CD14-positive monocyte (primary cell): Measurements from ENCODE around the gene AQP3. TPM values are rescaled to one million over a fixed set of nuclear protein-coding genes. Genes with fewer than 3 reads are reported as not detected.

Source experiments
- DNase-seq, 3 donors: peaks; one replicate each; pipeline ENCODE4 v3.0.0-alpha.2; 2011 to 2022
- H2AFZ ChIP-seq: 2 replicates; pipeline ENCODE4 v1.6.0; 2012; ENCODE audit warnings: mild to moderate bottlenecking, low read depth, low read length, inconsistent platforms; ENCODE audit not compliant: insufficient read depth, poor library complexity, severe bottlenecking
- H3K27ac ChIP-seq, 2 donors: 1 replicate in 1 of 2; 2 replicates in 1 of 2; pipeline ENCODE4 v1.5.1; 2012 to 2013; ENCODE audit warnings: low read length in 2 of 2, control low read depth in 1 of 2, inconsistent platforms in 1 of 2, low read depth in 1 of 2, mild to moderate bottlenecking in 1 of 2
- H3K27me3 ChIP-seq, 2 donors: one replicate each; pipeline versions ENCODE4 v1.6.0 to v1.6.1; 2011 to 2013; ENCODE audit warnings: low read length in 2 of 2; ENCODE audit not compliant: control insufficient read depth in 2 of 2, insufficient read depth in 2 of 2
- H3K36me3 ChIP-seq, 2 donors: replicated peaks in 1 of 2; 1 replicate in 1 of 2; 2 replicates in 1 of 2; pipeline versions ENCODE4 v1.5.1 to v1.6.1; 2012 to 2013; ENCODE audit warnings: low read length in 2 of 2, control low read depth in 1 of 2, inconsistent platforms in 1 of 2, mild to moderate bottlenecking in 1 of 2; ENCODE audit not compliant: insufficient read depth in 2 of 2, control insufficient read depth in 1 of 2
- H3K4me1 ChIP-seq, 2 donors: 1 replicate in 1 of 2; 2 replicates in 1 of 2; pipeline versions ENCODE4 v1.5.1 to v1.6.1; 2012 to 2013; ENCODE audit warnings: low read length in 2 of 2, control low read depth in 1 of 2, inconsistent platforms in 1 of 2, mild to moderate bottlenecking in 1 of 2, moderate library complexity in 1 of 2; ENCODE audit not compliant: insufficient read depth in 2 of 2, control insufficient read depth in 1 of 2
- H3K4me2 ChIP-seq: replicated peaks from 2 replicates; pipeline ENCODE3; 2012; ENCODE audit warnings: low read length, moderate library complexity, mild to moderate bottlenecking; ENCODE audit not compliant: poor library complexity, severe bottlenecking; ENCODE audit errors: extremely low read depth
- H3K4me3 ChIP-seq, 3 experiments: fragments of 200-600 bp in 1 of 3; sonication (generic) in 1 of 3; replicated peaks in 1 of 3; 1 replicate in 2 of 3; 2 replicates in 1 of 3; pipeline ENCODE4 v1.5.1; 2011 to 2013; ENCODE audit warnings: low read length in 3 of 3, mild to moderate bottlenecking in 3 of 3, control low read depth in 2 of 3, low read depth in 2 of 3, inconsistent platforms in 1 of 3, moderate library complexity in 1 of 3
- H3K79me2 ChIP-seq: 2 replicates; pipeline ENCODE4 v1.6.0; 2012; ENCODE audit warnings: mild to moderate bottlenecking, control low read depth, inconsistent platforms, low read length, moderate library complexity; ENCODE audit not compliant: insufficient read depth
- H3K9ac ChIP-seq: 2 replicates; pipeline ENCODE4 v1.6.0; 2017; ENCODE audit warnings: low read length, mild to moderate bottlenecking; ENCODE audit not compliant: insufficient read depth, poor library complexity, severe bottlenecking
- H3K9me3 ChIP-seq, 2 donors: replicated peaks in 1 of 2; 1 replicate in 1 of 2; 2 replicates in 1 of 2; pipeline versions ENCODE4 v1.5.1 to v1.6.1; 2012 to 2013; ENCODE audit warnings: low read length in 2 of 2, control low read depth in 1 of 2; ENCODE audit not compliant: control insufficient read depth in 1 of 2, insufficient read depth in 1 of 2
- H4K20me1 ChIP-seq: 2 replicates; pipeline ENCODE4 v1.6.0; 2012; ENCODE audit warnings: mild to moderate bottlenecking, low read length, control low read depth, moderate library complexity; ENCODE audit not compliant: insufficient read depth
- H3K27ac Mint-ChIP-seq, 7 donors: one replicate each; pipeline ENCODE4 v1.8.0; 2020; ENCODE audit warnings: mild to moderate bottlenecking in 7 of 7, mixed read lengths in 7 of 7, moderate library complexity in 6 of 7, inconsistent platforms in 2 of 7
- H3K27me3 Mint-ChIP-seq, 3 donors: one replicate each; pipeline ENCODE4 v1.8.0; 2021 to 2022; ENCODE audit warnings: low read depth in 3 of 3, mild to moderate bottlenecking in 3 of 3, mixed read lengths in 3 of 3, moderate library complexity in 3 of 3, inconsistent platforms in 1 of 3
- H3K36me3 Mint-ChIP-seq, 2 donors: one replicate each; pipeline ENCODE4 v1.8.0; 2020; ENCODE audit warnings: mixed read lengths in 2 of 2, inconsistent platforms in 1 of 2, mild to moderate bottlenecking in 1 of 2
- H3K4me1 Mint-ChIP-seq: one replicate; pipeline ENCODE4 v1.8.0; 2020; ENCODE audit warnings: mild to moderate bottlenecking, mixed read lengths
- H3K4me3 Mint-ChIP-seq, 2 donors: one replicate each; pipeline ENCODE4 v1.8.0; 2020; ENCODE audit warnings: mild to moderate bottlenecking in 2 of 2, mixed read lengths in 2 of 2, moderate library complexity in 1 of 2
- H3K9me3 Mint-ChIP-seq, 7 donors: one replicate each; pipeline ENCODE4 v1.8.0; 2020 to 2022; ENCODE audit warnings: mixed read lengths in 7 of 7, mild to moderate bottlenecking in 6 of 7, moderate library complexity in 6 of 7, inconsistent platforms in 2 of 7
- CTCF ChIP-seq: fragments of 200-600 bp; IDR thresholded peaks from one replicate; pipeline ENCODE4 v1.8.0; 2022; ENCODE audit warnings: antibody characterized with exemption, mild to moderate bottlenecking
- WGBS: methylation state at CpG from one replicate; pipeline ENCODE4 v1.1.5; 2013; ENCODE audit warnings: missing lambda C conversion rate; ENCODE audit not compliant: insufficient coverage; 5-methylcytosine and 5-hydroxymethylcytosine counted together
- intact Hi-C, 2 donors: fragments of 100-400 bp; cut with micrococcal nuclease; formaldehyde crosslinking; loops; one replicate each; pipeline versions ENCODE4 v1.15.0 to v1.15.1; 2023
- polyA plus RNA-seq, 3 donors: library from polyadenylated mRNA; depleted of rRNA in 1 of 3; unstranded in 2 of 3; stranded (reverse) in 1 of 3; fragments of 300-500 nt in 2 of 3; fragments of >200 nt in 1 of 3; fragmentation: Illumina TruSeq in 2 of 3; gene quantifications; 1 replicate in 2 of 3; 2 replicates in 1 of 3; pipeline ENCODE4 v1.2.3, GENCODE V29; 2012 to 2021

AQP3 gene
- polyA plus RNA-seq, 3 donors: 0.39 to 0.70 (median 0.63) TPM

DNA sequence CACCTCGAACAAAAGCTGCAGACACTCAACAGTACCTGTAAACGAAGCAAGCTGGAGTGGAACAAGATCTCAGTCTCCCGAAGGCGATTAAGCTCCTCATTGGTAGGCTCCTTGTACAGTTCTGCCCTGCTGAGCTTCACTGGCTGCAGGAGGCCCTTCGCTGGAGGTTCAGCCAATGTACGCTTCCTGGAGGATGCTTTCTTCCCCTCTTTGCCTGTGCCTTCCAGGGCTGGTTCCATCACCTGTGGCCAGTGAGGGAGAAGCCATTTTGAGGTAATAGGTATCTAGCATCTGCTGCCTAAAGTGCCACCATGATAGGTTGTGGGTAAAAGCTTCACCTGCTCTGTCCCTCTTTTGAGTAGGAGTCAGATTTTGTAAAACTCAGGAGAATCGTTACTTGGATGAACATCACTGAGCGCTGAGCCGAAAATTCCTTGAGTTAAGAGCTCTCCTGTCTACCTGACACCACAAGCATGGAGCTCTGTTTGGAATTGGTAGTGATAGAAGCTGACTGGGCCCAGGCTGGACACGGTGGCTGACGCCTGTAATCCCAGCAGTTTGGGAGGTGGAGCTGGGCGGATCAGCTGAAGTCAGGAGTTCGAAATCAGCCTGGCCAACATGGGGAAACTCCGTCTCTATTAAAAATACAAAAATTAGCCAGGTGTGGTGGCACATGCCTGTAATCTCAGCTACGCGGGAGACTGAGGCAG, 24.9 kb upstream of the AQP3 start:
- DNase-seq: no peak

GRCh38 chr9:33471361-33471760, 24.0 kb upstream of the AQP3 start:
- peaks cover 16 to 19% of the 10 kb centered on the region in 2 donors for H3K4me1 ChIP-seq
- H4K20me1 ChIP-seq: no peaks in the 10 kb centered on the region
- H3K4me2 ChIP-seq: no peak overlapping the region
- no peak overlapping the region for H3K9ac ChIP-seq
- Mint-ChIP-seq H3K27me3 (no peaks in the 10 kb centered on the region), H3K27ac (no peak overlapping the region), H3K4me1 (peaks cover 16% of the 10 kb centered on the region), H3K9me3 (no peaks in the 10 kb centered on the region), H3K4me3 (no peak overlapping the region), H3K36me3 (peaks cover 47 to 60% of the 10 kb centered on the region in 2 donors)
- H3K9me3 ChIP-seq: no peaks in the 10 kb centered on the region
- no peak for TF ChIP-seq CTCF
- no peak overlapping the region for H2AFZ ChIP-seq
- H3K27ac ChIP-seq: no peak overlapping the region
- intact Hi-C loops: loop anchor here in 1 of 2 donors (10.0 kb wide), 2 partner anchors 177 to 447 kb away; partner anchors contain the start of genes DNAJA1 and NFX1
- 92% methylated on average over 2 of the region's 2 CpGs for WGBS
- peaks cover 51 to 61% of the 10 kb centered on the region in 2 donors for H3K36me3 ChIP-seq
- DNase-seq: no peak
- peaks cover 24% of the 10 kb centered on the region for H3K79me2 ChIP-seq
- H3K4me3 ChIP-seq: no peak overlapping the region
- H3K27me3 ChIP-seq: no peaks in the 10 kb centered on the region

More for the DNA sequence above, 24.9 kb upstream of the AQP3 start:
- Mint-ChIP-seq H3K36me3 (peaks cover 45 to 51% of the 10 kb centered on the region in 2 donors), H3K27ac (peak overlapping the region in 3 of 7 donors; percentile 50 to 97 (median 91)), H3K27me3 (no peaks in the 10 kb centered on the region), H3K4me3 (no peak overlapping the region), H3K9me3 (peaks cover 0 to 2% (median 0%) of the 10 kb centered on the region in 7 donors), H3K4me1 (peaks cover 16% of the 10 kb centered on the region)
- Histone ChIP-seq H3K4me3 (peak overlapping the region in 1 of 3 experiments; percentile 97), H3K4me2 (no peak overlapping the region), H3K9ac (no peak overlapping the region), H2AFZ (no peak overlapping the region), H3K9me3 (no peaks in the 10 kb centered on the region), H3K27me3 (no peaks in the 10 kb centered on the region), H3K27ac (peak overlapping the region in 1 of 2 donors; percentile 26), H3K36me3 (peaks cover 41 to 51% of the 10 kb centered on the region in 2 donors), H3K79me2 (peaks cover 24% of the 10 kb centered on the region), H3K4me1 (peaks cover 16 to 19% of the 10 kb centered on the region in 2 donors), H4K20me1 (no peaks in the 10 kb centered on the region)
- intact Hi-C loops: loop anchor here in 1 of 2 donors (10.0 kb wide), 2 partner anchors 178 to 448 kb away; partner anchors contain the start of genes DNAJA1 and NFX1
- WGBS: 95% methylated on average over 12 of the region's 16 CpGs
- no peak for TF ChIP-seq CTCF
